ENCODE measurements around the gene IVD. TPM values are rescaled to one million over a fixed set of nuclear protein-coding genes. Genes with fewer than 3 reads are reported as not detected.

Gene IVD
- polyA plus RNA-seq, 2 donors = 13.4 to 14.9 TPM

DNA sequence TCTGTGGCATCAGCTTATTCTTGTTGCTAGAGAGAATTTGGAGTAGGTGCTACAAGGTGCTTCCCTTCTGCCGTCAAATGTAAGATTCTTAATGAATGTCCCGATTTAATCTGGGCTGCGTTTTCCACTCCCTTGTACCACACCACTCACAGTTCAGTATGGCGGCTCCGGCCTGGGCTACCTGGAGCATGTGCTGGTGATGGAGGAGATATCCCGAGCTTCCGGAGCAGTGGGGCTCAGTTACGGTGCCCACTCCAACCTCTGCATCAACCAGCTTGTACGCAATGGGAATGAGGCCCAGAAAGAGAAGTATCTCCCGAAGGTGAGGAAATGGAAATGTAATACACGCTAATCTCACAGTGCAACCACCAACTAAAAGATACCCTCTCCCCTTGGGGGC is 4.9 kb downstream of the IVD start:
- Histone ChIP-seq H3K9me3 (ENCODE audit: control insufficient read depth in 2 of 2, insufficient read depth in 1 of 2, low read depth in 1 of 2, low read length in 1 of 2) (no peaks in the 10 kb centered on the region), H3K4me1 (ENCODE audit: control insufficient read depth in 2 of 2, insufficient read depth in 2 of 2, low read length in 1 of 2) (no peaks in the 10 kb centered on the region), H3K36me3 (ENCODE audit: control insufficient read depth in 2 of 2, insufficient read depth in 2 of 2, low read length in 1 of 2) (peaks cover 9 to 26% of the 10 kb centered on the region in 2 donors), H3K4me3 (ENCODE audit: low read depth in 1 of 2, low read length in 2 of 2) (no peak overlapping the region), H3K27me3 (ENCODE audit: control insufficient read depth in 1 of 2, insufficient read depth in 2 of 2, low read length in 2 of 2) (no peaks in the 10 kb centered on the region), H3K27ac (ENCODE audit: low read depth in 2 of 2, low read length in 1 of 2) (no peak overlapping the region)
- WGBS, 2 donors = 94 to 95% methylated on average over 11 of the region's 11 CpGs

GRCh38 chr15:40412095-40412759 is 6.6 kb downstream of the IVD start:
- 73 to 86% methylated on average over 7 of the region's 7 CpGs for WGBS, 2 donors
- Histone ChIP-seq H3K4me3 (ENCODE audit: low read depth in 1 of 2, low read length in 2 of 2) (no peak overlapping the region), H3K27ac (ENCODE audit: low read depth in 2 of 2, low read length in 1 of 2) (no peak overlapping the region), H3K4me1 (ENCODE audit: control insufficient read depth in 2 of 2, insufficient read depth in 2 of 2, low read length in 1 of 2) (no peaks in the 10 kb centered on the region), H3K9me3 (ENCODE audit: control insufficient read depth in 2 of 2, insufficient read depth in 1 of 2, low read depth in 1 of 2, low read length in 1 of 2) (no peaks in the 10 kb centered on the region), H3K36me3 (ENCODE audit: control insufficient read depth in 2 of 2, insufficient read depth in 2 of 2, low read length in 1 of 2) (peaks cover 12 to 31% of the 10 kb centered on the region in 2 donors), H3K27me3 (ENCODE audit: control insufficient read depth in 1 of 2, insufficient read depth in 2 of 2, low read length in 2 of 2) (no peaks in the 10 kb centered on the region)

GRCh38 chr15:40413036-40413435 is 7.4 kb downstream of the IVD start:
- WGBS, 2 donors = 92 to 93% methylated on average over 9 of the region's 9 CpGs
- Histone ChIP-seq H3K36me3 (ENCODE audit: control insufficient read depth in 2 of 2, insufficient read depth in 2 of 2, low read length in 1 of 2) (peaks cover 9 to 31% of the 10 kb centered on the region in 2 donors), H3K27me3 (ENCODE audit: control insufficient read depth in 1 of 2, insufficient read depth in 2 of 2, low read length in 2 of 2) (no peaks in the 10 kb centered on the region), H3K27ac (ENCODE audit: low read depth in 2 of 2, low read length in 1 of 2) (no peak overlapping the region), H3K9me3 (ENCODE audit: control insufficient read depth in 2 of 2, insufficient read depth in 1 of 2, low read depth in 1 of 2, low read length in 1 of 2) (no peaks in the 10 kb centered on the region), H3K4me1 (ENCODE audit: control insufficient read depth in 2 of 2, insufficient read depth in 2 of 2, low read length in 1 of 2) (no peaks in the 10 kb centered on the region), H3K4me3 (ENCODE audit: low read depth in 1 of 2, low read length in 2 of 2) (no peak overlapping the region)

GRCh38 chr15:40414816-40415215 is 9.2 kb downstream of the IVD start:
- Histone ChIP-seq H3K27me3 (ENCODE audit: control insufficient read depth in 1 of 2, insufficient read depth in 2 of 2, low read length in 2 of 2) (no peaks in the 10 kb centered on the region), H3K4me3 (ENCODE audit: low read depth in 1 of 2, low read length in 2 of 2) (no peak overlapping the region), H3K36me3 (ENCODE audit: control insufficient read depth in 2 of 2, insufficient read depth in 2 of 2, low read length in 1 of 2) (peaks cover 8 to 31% of the 10 kb centered on the region in 2 donors), H3K9me3 (ENCODE audit: control insufficient read depth in 2 of 2, insufficient read depth in 1 of 2, low read depth in 1 of 2, low read length in 1 of 2) (no peaks in the 10 kb centered on the region), H3K27ac (ENCODE audit: low read depth in 2 of 2, low read length in 1 of 2) (no peak overlapping the region), H3K4me1 (ENCODE audit: control insufficient read depth in 2 of 2, insufficient read depth in 2 of 2, low read length in 1 of 2) (no peaks in the 10 kb centered on the region)
- 85 to 89% methylated on average over 7 of the region's 7 CpGs for WGBS, 2 donors

GRCh38 chr15:40415226-40415625 is 9.6 kb downstream of the IVD start:
- WGBS, 2 donors = 88 to 91% methylated on average over 10 of the region's 10 CpGs
- Histone ChIP-seq H3K4me1 (ENCODE audit: control insufficient read depth in 2 of 2, insufficient read depth in 2 of 2, low read length in 1 of 2) (peaks cover 0 to under 1% of the 10 kb centered on the region in 2 donors), H3K27ac (ENCODE audit: low read depth in 2 of 2, low read length in 1 of 2) (no peak overlapping the region), H3K9me3 (ENCODE audit: control insufficient read depth in 2 of 2, insufficient read depth in 1 of 2, low read depth in 1 of 2, low read length in 1 of 2) (no peaks in the 10 kb centered on the region), H3K36me3 (ENCODE audit: control insufficient read depth in 2 of 2, insufficient read depth in 2 of 2, low read length in 1 of 2) (peaks cover 8 to 31% of the 10 kb centered on the region in 2 donors), H3K4me3 (ENCODE audit: low read depth in 1 of 2, low read length in 2 of 2) (no peak overlapping the region), H3K27me3 (ENCODE audit: control insufficient read depth in 1 of 2, insufficient read depth in 2 of 2, low read length in 2 of 2) (no peaks in the 10 kb centered on the region)

GRCh38 chr15:40416056-40416455 is 10.5 kb downstream of the IVD start:
- Histone ChIP-seq H3K9me3 (ENCODE audit: control insufficient read depth in 2 of 2, insufficient read depth in 1 of 2, low read depth in 1 of 2, low read length in 1 of 2) (no peaks in the 10 kb centered on the region), H3K27ac (ENCODE audit: low read depth in 2 of 2, low read length in 1 of 2) (no peak overlapping the region), H3K4me3 (ENCODE audit: low read depth in 1 of 2, low read length in 2 of 2) (no peak overlapping the region), H3K27me3 (ENCODE audit: control insufficient read depth in 1 of 2, insufficient read depth in 2 of 2, low read length in 2 of 2) (no peaks in the 10 kb centered on the region), H3K4me1 (ENCODE audit: control insufficient read depth in 2 of 2, insufficient read depth in 2 of 2, low read length in 1 of 2) (peaks cover 0 to 6% of the 10 kb centered on the region in 2 donors), H3K36me3 (ENCODE audit: control insufficient read depth in 2 of 2, insufficient read depth in 2 of 2, low read length in 1 of 2) (peaks cover 8 to 28% of the 10 kb centered on the region in 2 donors)
- 93 to 94% methylated on average over 14 of the region's 14 CpGs for WGBS, 2 donors

- no peaks in the 10 kb centered on the region for H3K27me3 ChIP-seq (ENCODE audit: control insufficient read depth in 1 of 2, insufficient read depth in 2 of 2, low read length in 2 of 2)
- H3K27ac ChIP-seq (ENCODE audit: low read depth in 2 of 2, low read length in 1 of 2) = no peak overlapping the region
- H3K4me3 ChIP-seq (ENCODE audit: low read depth in 1 of 2, low read length in 2 of 2) = no peak overlapping the region
- peaks cover 0 to 12% of the 10 kb centered on the region in 2 donors for H3K4me1 ChIP-seq (ENCODE audit: control insufficient read depth in 2 of 2, insufficient read depth in 2 of 2, low read length in 1 of 2)
- 93 to 96% methylated on average over 10 of the region's 10 CpGs for WGBS, 2 donors
- peaks cover 4 to 14% of the 10 kb centered on the region in 2 donors for H3K36me3 ChIP-seq (ENCODE audit: control insufficient read depth in 2 of 2, insufficient read depth in 2 of 2, low read length in 1 of 2)
- H3K9me3 ChIP-seq (ENCODE audit: control insufficient read depth in 2 of 2, insufficient read depth in 1 of 2, low read depth in 1 of 2, low read length in 1 of 2) = no peaks in the 10 kb centered on the region
Observed at GRCh38 chr15:40418126-40418525, 12.5 kb downstream of the IVD start.

GRCh38 chr15:40420071-40420713 is 14.6 kb downstream of the IVD start:
- WGBS, 2 donors = 63 to 79% methylated on average over 11 of the region's 11 CpGs
- Histone ChIP-seq H3K36me3 (ENCODE audit: control insufficient read depth in 2 of 2, insufficient read depth in 2 of 2, low read length in 1 of 2) (peaks cover 4 to 7% of the 10 kb centered on the region in 2 donors), H3K27ac (ENCODE audit: low read depth in 2 of 2, low read length in 1 of 2) (no peak overlapping the region), H3K27me3 (ENCODE audit: control insufficient read depth in 1 of 2, insufficient read depth in 2 of 2, low read length in 2 of 2) (no peaks in the 10 kb centered on the region), H3K4me1 (ENCODE audit: control insufficient read depth in 2 of 2, insufficient read depth in 2 of 2, low read length in 1 of 2) (peaks cover 0 to 12% of the 10 kb centered on the region in 2 donors), H3K4me3 (ENCODE audit: low read depth in 1 of 2, low read length in 2 of 2) (no peak overlapping the region), H3K9me3 (ENCODE audit: control insufficient read depth in 2 of 2, insufficient read depth in 1 of 2, low read depth in 1 of 2, low read length in 1 of 2) (no peaks in the 10 kb centered on the region)

- WGBS, 2 donors = 32 to 33% methylated on average over 3 of the region's 3 CpGs
- H3K27me3 ChIP-seq (ENCODE audit: control insufficient read depth in 1 of 2, insufficient read depth in 2 of 2, low read length in 2 of 2) = no peaks in the 10 kb centered on the region
- no peaks in the 10 kb centered on the region for H3K9me3 ChIP-seq (ENCODE audit: control insufficient read depth in 2 of 2, insufficient read depth in 1 of 2, low read depth in 1 of 2, low read length in 1 of 2)
- no peak overlapping the region for H3K4me3 ChIP-seq (ENCODE audit: low read depth in 1 of 2, low read length in 2 of 2)
- H3K36me3 ChIP-seq (ENCODE audit: control insufficient read depth in 2 of 2, insufficient read depth in 2 of 2, low read length in 1 of 2) = peaks cover under 1 to 4% of the 10 kb centered on the region in 2 donors
- peaks cover 0 to 12% of the 10 kb centered on the region in 2 donors for H3K4me1 ChIP-seq (ENCODE audit: control insufficient read depth in 2 of 2, insufficient read depth in 2 of 2, low read length in 1 of 2)
- no peak overlapping the region for H3K27ac ChIP-seq (ENCODE audit: low read depth in 2 of 2, low read length in 1 of 2)
Observed at GRCh38 chr15:40420793-40421192, 15.2 kb downstream of the IVD start.
